Osteoblast (primary cell): ENCODE data around the gene TUBA4B. TPM values are rescaled to one million over a fixed set of nuclear protein-coding genes. Genes with fewer than 3 reads are reported as not detected.
"Not testable (repeated sequence)": the region's sequence is repeated elsewhere in the genome, so short reads cannot be mapped to it uniquely, and the experiment has no call there.

Source experiments
- DNase-seq: peaks from one replicate; pipeline ENCODE4 v3.0.0; 2011; ENCODE audit warnings: low spot score, mixed read lengths; ENCODE audit not compliant: insufficient read length; ENCODE audit errors: missing footprints
- H2AFZ ChIP-seq: 2 replicates; pipeline ENCODE4 v1.6.0; 2011; ENCODE audit warnings: mild to moderate bottlenecking, low read length
- H3K27ac ChIP-seq: 2 replicates; pipeline ENCODE4 v1.5.1; 2011; ENCODE audit warnings: mild to moderate bottlenecking, low read depth, low read length, moderate library complexity
- H3K27me3 ChIP-seq: 2 replicates; pipeline ENCODE4 v1.6.0; 2012; ENCODE audit warnings: mild to moderate bottlenecking, control low read depth, inconsistent platforms, low read length, moderate library complexity; ENCODE audit not compliant: insufficient read depth
- H3K36me3 ChIP-seq: 2 replicates; pipeline ENCODE4 v1.5.1; 2011; ENCODE audit warnings: mild to moderate bottlenecking, low read length, control low read depth, moderate library complexity; ENCODE audit not compliant: insufficient read depth
- H3K4me1 ChIP-seq: 2 replicates; pipeline ENCODE4 v1.5.1; 2011; ENCODE audit warnings: mild to moderate bottlenecking, low read length, control low read depth, moderate library complexity; ENCODE audit not compliant: insufficient read depth
- H3K4me2 ChIP-seq: 2 replicates; pipeline ENCODE4 v1.6.0; 2011; ENCODE audit warnings: mild to moderate bottlenecking, low read length; ENCODE audit not compliant: insufficient read depth
- H3K4me3 ChIP-seq: fragments of 200-600 bp; sonication (generic); 3 replicates; pipeline ENCODE4 v1.5.1; 2012; ENCODE audit warnings: mild to moderate bottlenecking, low read length, inconsistent platforms; ENCODE audit not compliant: insufficient read depth
- H3K79me2 ChIP-seq: 2 replicates; pipeline ENCODE4 v1.6.0; 2012; ENCODE audit warnings: mild to moderate bottlenecking, low read length, control low read depth, inconsistent platforms; ENCODE audit not compliant: insufficient read depth
- H3K9me3 ChIP-seq: 2 replicates; pipeline ENCODE4 v1.5.1; 2011; ENCODE audit warnings: low read depth, low read length, control low read depth
- H4K20me1 ChIP-seq: 2 replicates; pipeline ENCODE4 v1.6.0; 2012; ENCODE audit warnings: mild to moderate bottlenecking, low read length, control low read depth; ENCODE audit not compliant: insufficient read depth
- total RNA-seq: library from RNA; depleted of rRNA; stranded (reverse); fragments of >200 nt; gene quantifications from 2 replicates; pipeline ENCODE4 v1.2.3, GENCODE V29; 2012
- TF ChIP-seq, protein P1 (sequence below): IDR thresholded peaks from 2 replicates; pipeline ENCODE4 v1.5.1; 2011; ENCODE audit warnings: mild to moderate bottlenecking, low read depth, low read length, moderate library complexity; ENCODE audit errors: extremely low read depth

TUBA4B gene
- total RNA-seq, 1 donor, result not detected

DNA sequence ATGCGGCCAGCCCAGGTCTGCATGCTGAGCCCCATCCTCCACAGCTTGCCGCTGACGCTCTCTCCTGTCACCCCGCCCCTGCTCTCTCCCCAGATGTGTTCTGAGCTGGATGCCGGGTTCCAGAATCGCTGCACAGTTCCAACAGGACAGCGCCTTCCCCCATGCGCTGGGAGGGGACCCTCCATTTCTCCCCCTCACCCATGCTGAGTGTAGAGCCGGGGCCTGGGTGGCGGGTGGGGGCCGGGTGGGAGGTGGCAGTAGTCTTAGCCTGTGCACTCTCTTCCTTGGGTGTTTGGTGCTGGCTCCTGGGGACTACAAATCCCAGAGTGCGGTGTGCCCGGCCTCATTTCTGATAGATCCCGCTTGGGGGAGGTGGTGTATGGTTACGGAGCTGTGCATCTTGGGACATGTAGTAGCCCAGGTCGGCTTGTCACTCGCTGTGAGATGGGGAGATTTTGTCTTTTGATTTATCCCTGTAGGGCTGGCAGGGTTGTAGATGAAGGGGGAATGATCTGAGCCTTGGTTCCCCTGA lies 32.9 kb downstream of the TUBA4B start:
- peak overlapping the region; percentile 51 for H3K27ac ChIP-seq
- peaks cover 21% of the 10 kb centered on the region for H3K4me1 ChIP-seq
- H2AFZ ChIP-seq, result no peak overlapping the region
- H3K27me3 ChIP-seq, result no peaks in the 10 kb centered on the region
- H4K20me1 ChIP-seq, result peaks cover 5% of the 10 kb centered on the region
- peaks cover 5% of the 10 kb centered on the region for H3K79me2 ChIP-seq
- H3K4me2 ChIP-seq, result no peak overlapping the region
- no peaks in the 10 kb centered on the region for H3K9me3 ChIP-seq
- TF ChIP-seq, protein P1, sequence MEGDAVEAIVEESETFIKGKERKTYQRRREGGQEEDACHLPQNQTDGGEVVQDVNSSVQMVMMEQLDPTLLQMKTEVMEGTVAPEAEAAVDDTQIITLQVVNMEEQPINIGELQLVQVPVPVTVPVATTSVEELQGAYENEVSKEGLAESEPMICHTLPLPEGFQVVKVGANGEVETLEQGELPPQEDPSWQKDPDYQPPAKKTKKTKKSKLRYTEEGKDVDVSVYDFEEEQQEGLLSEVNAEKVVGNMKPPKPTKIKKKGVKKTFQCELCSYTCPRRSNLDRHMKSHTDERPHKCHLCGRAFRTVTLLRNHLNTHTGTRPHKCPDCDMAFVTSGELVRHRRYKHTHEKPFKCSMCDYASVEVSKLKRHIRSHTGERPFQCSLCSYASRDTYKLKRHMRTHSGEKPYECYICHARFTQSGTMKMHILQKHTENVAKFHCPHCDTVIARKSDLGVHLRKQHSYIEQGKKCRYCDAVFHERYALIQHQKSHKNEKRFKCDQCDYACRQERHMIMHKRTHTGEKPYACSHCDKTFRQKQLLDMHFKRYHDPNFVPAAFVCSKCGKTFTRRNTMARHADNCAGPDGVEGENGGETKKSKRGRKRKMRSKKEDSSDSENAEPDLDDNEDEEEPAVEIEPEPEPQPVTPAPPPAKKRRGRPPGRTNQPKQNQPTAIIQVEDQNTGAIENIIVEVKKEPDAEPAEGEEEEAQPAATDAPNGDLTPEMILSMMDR, result no peak
- DNase-seq, result peak; percentile 92
- H3K4me3 ChIP-seq, result no peak overlapping the region
- H3K36me3 ChIP-seq, result peaks cover 30% of the 10 kb centered on the region

DNA sequence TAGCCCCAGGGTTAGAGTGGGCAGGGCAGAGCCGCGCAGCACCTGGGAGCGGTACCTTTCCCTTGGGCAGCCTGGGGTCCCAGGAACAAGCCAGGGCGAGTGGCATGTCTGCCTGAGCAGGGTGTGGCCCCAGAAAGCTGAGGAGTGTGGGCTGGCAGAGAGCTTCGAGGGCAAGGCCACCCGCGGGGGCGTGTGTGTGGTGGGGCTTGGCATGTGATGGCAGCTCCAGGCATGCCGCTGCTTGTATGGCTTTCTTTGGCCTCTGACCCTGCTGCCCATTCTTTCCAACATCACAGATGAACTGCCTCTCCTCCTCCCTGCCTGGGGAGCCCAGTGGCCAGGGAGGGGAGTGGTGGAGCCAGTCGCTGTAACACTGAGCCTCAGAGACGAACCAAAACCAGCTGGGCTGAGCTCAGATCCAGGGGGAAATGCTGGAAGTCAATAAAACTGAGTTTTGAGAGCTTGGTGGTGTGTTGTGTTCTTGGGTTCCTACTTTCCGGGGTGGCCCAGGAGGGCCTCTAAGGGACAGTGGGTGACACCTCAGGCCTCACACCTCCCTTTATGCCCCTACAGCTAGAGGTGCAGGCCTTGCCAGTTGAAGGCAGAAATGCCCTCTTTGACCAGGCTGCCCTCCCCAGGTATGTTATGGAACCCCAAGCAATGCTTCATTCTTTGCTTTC lies 33.5 kb downstream of the TUBA4B start:
- Histone ChIP-seq H3K79me2 (peaks cover under 1% of the 10 kb centered on the region), H3K4me3 (no peak overlapping the region), H2AFZ (peak overlapping the region; percentile 22), H3K36me3 (peaks cover 24% of the 10 kb centered on the region), H3K4me2 (no peak overlapping the region), H4K20me1 (peaks cover 5% of the 10 kb centered on the region), H3K9me3 (no peaks in the 10 kb centered on the region), H3K27me3 (no peaks in the 10 kb centered on the region), H3K27ac (peak overlapping the region; percentile 51), H3K4me1 (peaks cover 21% of the 10 kb centered on the region)
- TF ChIP-seq, protein P1, result no peak
- peak; percentile 87 for DNase-seq

DNA sequence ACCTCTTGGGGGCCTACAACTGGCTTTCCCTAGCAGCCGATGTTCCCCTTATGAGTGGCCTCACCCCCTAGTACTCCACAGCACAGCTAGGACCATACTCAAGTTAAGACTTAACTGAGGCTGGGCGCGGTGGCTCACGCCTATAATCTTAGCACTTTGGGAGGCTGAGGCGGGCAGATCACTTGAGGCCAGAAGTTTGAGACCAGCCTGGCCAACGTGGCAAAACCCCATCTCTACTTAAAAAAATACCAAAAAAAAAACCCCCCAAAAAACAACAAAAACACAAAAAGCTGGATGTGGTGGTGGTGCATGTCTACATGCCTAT lies 34.0 kb downstream of the TUBA4B start:
- H3K4me2 ChIP-seq, H2AFZ ChIP-seq, H3K79me2 ChIP-seq, DNase-seq, H3K9me3 ChIP-seq, H3K4me3 ChIP-seq, H3K27me3 ChIP-seq, H4K20me1 ChIP-seq: not testable (repeated sequence)
- Histone ChIP-seq H3K4me1 (peaks cover 21% of the 10 kb centered on the region), H3K27ac (peak overlapping the region; percentile 51), H3K36me3 (peaks cover 19% of the 10 kb centered on the region)

DNA sequence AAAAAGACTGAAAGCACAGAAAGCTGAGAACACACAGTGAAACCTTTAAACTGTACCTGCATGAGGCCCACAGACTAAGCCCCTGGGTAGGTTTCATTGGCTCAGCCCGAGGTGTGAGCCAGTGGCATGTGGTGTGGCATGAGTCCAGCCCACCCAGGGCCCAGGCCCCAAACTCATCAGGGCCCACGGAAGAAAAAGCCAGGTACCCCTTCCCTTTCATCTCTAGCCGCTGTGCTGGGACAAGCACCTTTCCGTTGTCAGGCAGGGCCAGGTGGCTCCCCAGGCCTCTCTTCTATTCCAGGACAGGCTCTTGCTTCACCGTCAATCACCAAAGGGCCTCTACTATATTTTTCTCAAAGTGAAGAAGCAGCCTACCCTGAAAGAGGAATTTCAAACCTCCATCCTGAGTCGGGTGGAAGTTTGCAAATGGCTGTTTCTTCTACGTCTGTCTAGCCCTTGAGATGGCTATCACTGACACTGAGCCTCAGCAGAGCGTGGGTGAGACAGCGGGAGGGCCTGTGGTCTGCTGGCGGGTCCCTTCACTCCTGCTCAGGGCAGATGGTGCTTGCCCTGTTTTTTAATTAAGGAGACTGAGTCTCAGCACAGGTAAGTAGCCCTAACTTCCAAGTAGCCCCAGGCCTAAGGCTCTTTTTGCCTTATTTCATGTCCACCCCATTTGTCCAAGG lies 34.7 kb downstream of the TUBA4B start:
- Histone ChIP-seq H3K4me1 (peaks cover 21% of the 10 kb centered on the region), H3K9me3 (no peaks in the 10 kb centered on the region), H3K36me3 (peaks cover 16% of the 10 kb centered on the region), H2AFZ (no peak overlapping the region), H3K79me2 (no peaks in the 10 kb centered on the region), H3K4me2 (no peak overlapping the region), H3K27ac (no peak overlapping the region), H3K27me3 (no peaks in the 10 kb centered on the region), H3K4me3 (no peak overlapping the region), H4K20me1 (peaks cover 5% of the 10 kb centered on the region)
- TF ChIP-seq, protein P1, result no peak
- DNase-seq, result no peak
